GM10847 (cell line): ENCODE results near the gene PIGM.
A peak's percentile ranks its signal among the peaks of the same experiment; 100 is the strongest.

Experiments
- POLR2A ChIP-seq: IDR thresholded peaks from 2 replicates; pipeline ENCODE4 v1.6.1; 2011; ENCODE audit not compliant: insufficient read length; ENCODE audit errors: extremely low read depth

The PIGM gene

DNA sequence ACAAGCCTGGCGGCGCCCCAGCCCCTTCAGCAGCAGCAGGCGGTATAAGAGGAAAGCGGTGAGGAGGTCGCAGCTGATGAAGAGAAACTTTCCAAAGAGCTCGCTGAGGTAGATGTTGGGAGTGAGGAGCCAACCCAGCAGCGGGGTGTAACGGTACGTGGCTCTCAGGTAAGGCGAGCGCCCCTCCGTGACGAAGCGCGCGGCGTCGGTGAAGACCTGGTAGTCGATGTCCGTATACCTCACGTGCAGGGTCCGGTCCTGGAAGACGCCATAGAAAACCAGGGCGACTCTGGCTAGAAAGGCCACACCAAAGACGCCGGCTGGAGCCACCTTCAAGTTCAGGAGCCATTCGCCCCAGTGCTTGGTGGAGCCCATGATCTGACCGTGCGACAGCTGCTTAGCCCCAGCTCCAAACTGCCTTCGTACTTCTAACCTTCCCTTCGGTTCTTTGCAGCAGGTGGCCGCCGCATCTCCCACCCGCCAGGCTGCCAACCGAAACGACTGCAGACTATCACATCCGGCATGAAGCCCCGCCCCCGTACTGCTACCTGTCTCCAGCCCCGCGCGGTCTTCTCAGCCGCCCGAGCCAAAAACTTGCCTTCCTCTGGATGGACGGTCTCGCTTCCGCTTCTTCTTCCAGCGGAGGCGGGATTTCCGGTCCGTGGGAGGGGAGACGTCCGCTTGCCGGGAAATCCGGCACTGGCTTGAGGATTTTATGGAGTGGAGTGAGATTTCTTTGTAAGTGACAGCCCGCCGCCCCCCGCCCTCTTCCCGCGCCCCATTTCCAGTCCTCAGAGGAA, at the start of gene PIGM:
TSS of gene PIGM (minus strand) at position 626 of the 800 bp plus-strand sequence. CDS start at position 375, 251 bp downstream.
- TF ChIP-seq POLR2A: peak; percentile 60

DNA sequence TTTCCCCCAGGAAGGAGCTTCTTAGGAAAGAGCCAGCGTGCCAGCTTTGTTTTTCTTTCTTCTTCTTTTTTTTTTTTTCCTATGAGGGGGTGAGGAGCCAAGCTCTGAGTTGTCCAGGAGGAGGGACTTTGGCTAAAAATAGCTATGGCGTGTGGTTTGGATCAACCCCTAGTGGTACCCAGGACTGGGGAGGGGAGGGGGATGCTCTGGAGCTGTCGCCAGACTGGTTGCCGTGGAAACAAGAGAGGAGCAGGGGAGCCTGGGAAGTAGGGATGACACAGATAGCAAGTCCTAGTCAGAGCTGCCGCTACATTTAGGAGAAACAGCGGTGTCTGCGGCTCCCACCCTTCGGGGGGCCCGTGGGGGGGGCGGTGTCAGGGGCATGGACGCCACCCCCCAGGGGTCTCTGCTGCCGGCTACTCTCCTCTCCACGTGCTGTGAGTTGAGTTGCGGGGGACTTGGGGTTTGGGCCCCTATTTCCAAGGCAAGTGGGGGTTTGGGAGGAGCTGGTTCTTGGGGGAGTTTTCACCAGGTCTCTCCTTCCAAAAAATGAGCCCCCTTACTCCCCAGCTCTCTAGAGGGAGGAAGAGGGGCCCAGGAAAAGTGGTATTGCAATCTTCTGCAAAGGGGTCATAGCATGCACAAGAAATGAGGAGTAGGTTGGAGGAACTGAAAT, 49.6 kb upstream of the PIGM start, which contains the start of gene KCNJ9:
TSS of gene KCNJ9 (plus strand) at position 278 of the 676 bp plus-strand sequence. CDS start 2,493 bp downstream, outside the sequence.
- TF ChIP-seq POLR2A: no peak

DNA sequence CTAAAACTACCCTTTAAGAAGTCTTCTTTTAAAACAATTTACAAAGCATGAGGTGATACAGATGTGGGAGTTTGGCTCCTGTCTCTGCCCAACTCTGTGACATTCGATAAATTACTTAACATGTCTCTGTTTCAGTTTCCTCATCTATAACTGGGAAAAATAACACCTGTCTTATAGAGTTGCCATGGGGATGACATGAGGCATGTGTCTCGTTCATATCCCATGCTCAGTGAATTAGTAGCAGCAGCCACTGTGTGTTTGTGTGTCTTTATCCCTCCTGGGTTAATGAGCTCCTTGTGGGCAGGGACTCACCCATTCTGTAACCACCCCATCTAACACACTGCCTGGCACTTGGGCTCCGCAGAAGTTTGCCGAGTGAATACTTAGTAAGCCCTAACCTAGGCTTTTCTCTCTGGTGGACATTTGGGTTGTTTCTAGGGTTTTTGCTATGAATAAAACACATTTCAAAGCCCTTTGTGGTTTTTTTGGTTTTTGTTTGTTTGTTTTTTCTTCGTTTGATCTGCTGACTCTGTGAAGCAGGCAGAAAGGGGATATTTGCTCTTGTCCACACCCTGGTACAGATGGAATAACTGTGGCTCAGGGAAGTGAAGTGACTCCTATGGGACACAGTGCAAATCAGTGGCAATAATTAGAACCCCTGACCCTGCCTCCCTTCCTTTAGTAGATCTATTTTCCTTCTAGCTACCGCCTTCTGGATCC, 48.8 kb upstream of the PIGM start:
- no peak for TF ChIP-seq POLR2A

DNA sequence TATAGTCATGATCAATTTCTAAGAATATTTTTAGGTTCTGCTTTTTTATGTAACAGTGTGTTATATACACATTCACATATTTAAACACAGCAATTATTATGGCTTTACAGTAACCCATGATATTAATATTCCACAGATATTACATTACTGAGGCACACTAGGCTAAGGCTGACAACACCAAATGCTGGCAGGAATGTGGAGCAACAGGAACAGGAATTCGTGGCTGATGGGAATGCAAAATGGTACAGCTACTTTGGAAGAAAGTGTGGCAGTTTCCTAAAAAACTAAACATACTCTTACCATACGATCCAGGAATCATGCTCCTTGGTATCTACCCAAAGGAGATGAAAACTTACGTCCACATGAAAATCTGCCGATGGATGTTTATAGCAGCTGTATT, 47.7 kb upstream of the PIGM start:
- TF ChIP-seq POLR2A: no peak

DNA sequence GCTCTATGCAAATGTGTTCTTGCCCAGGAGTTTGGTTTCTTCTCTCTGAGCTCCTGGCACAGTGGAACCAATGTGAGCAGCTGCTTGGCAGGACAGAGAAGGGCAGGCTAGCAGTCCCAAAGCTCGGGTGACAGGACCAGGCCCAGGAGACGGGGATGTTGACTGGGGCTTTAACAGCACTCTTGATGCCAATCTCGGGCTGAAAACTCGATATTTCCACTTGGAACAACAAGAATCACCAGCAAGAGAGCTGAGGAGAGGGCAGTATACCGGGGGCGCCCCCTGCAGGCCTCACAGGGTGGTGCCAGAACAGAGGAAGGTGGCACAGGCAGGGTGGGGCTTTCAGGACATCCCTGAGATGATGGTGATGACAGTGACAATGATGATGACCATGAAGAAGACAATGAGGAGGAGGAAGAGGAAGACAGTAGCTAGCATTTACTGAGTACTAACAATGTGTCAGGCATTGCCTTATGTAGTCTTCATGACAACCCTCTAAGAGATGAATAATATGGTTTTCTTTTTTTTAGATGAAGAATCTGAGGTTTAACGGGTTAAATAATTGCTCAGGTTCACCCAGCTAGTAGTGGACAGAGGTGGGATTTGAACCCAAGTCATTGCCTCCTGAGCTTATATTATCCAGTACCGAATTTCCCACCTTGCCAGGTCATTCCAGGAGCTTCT, 46.9 kb upstream of the PIGM start:
- TF ChIP-seq POLR2A: no peak

DNA sequence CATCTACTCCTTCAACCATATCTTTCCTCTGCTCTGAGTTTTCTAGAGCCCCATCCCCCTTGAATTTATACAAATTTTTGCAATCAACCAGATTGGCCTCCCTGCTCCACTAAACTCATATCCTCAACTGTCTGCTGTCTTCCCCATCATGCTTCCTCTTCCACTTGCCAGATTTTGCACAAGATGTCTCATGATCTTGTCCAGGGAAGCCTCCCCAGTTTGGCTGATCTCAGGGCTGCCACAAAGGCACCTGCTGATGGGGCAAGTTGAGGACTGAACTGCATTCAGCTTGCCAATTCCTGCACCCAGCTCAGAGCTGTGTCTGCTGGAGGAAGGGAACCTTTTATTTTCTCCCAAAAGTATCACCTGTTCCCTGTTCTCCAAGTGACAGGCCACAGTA, 45.7 kb upstream of the PIGM start:
- no peak for TF ChIP-seq POLR2A

DNA sequence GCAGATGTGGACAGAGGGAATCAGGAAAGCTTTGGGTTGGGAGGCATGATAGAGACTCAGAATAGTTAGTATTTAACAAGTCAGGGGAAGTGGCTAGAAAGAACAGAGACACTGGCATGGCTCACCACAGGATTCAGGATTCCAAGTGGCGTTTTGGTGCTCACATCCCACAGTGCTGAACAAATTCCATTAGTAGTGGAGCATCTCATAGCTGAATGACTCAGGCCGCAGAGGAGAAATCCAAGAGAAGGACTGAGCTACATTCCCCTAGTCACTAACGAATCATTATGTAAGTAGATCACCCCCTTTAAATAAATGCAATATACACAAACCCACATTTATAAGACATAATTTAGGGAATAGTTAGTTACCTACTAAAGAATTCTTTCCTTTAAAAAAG, 44.5 kb upstream of the PIGM start:
- no peak for TF ChIP-seq POLR2A

DNA sequence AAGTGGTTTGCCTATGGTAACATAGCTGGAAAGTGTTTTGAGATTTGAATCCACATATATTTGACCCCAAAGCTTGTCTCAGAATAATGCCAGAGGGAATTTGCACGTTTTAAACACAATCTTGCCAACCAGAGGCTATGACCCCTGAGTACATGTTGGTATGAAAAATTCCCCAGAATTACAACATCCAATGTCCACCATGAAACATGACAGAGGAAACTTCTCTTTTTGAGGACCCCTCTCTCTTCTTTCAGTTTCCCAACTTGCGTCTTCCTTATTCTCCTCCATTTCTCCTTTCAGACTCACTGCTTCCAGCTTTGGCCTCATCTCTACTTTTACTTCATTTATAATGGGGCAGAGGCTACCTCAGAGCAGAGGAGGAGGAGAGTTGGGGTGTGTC, 44.0 kb upstream of the PIGM start:
- TF ChIP-seq POLR2A: no peak

DNA sequence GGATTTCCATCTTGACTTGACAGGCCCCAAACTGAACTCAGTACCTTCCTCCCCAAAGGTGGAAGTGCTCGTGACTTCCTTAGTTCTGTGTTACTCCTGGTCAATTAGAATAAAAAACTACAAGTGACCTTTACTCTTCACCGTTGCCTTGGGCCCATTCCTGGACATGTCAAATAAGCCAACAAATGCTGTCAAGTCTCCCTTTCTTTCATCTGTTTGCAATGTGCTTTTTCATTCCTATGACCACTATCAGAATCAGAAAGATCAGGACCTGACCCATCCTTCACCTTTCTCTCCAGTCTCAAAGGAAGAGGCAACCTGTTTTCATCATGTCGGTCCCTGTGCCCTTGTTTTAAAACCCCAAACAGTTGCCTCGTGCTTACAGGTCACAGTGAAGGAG, 43.1 kb upstream of the PIGM start:
- no peak for TF ChIP-seq POLR2A

DNA sequence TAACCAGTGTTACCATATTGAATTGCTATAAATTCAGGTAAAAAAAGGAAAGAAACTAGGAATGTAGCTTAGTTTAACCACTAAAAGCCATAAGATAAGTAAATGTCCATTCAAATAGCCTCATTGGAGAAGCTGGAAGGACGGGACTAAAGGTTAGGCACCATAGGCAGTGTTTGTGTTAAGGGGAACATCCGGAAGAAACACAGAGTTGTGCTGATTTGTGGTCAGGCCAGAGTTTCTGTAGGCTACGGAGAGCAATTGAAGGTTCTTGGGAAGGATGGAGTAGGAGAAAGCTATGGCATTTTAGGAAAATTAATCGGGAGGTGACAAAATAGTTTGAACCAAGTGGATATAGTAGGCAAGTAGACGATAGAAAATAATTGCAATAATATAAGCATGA, 39.5 kb upstream of the PIGM start:
- no peak for TF ChIP-seq POLR2A

DNA sequence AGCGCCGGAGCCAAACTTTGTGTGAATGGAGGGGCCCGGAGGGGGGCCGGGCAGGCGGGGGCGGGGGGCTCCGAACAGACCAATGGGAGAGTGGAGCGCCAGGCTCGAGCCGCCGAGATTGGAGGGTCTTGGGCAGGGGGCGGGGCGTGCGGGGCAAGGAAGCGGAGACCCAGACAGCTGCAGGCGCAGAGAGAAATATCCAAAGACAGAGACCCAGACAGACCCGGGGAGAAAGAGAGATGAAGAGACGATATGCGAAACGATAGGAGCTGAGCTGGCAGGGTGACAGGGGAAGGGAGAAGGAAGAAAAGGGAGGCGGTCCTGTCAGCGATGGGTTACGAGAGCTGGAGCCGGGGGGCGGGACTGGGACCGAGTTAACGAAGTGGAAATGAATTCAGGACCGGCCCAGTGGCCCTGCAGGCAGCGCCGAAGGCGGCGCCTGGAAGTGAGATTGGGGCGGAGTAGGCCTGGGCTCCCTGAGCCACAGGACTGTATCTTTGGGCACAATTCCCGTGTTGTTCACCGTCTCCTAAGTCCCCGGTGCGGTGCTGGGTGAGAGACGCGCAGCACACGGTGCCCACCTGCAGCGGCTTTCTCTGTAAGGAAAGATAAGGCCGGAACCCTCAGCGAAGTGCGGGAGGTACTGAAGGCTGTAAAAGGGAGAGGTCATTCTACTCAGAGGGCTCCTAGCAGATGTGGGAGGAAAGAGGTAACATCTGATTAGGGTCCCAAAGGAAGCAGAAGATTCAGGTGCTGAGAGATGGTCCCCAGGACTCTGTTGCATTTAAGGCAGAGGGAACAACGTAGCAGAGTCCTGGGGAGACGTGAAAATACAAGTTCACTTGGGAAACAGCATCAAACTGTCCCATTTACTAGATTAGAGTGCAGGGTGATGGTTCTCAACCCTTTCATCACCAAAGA, 38.7 kb upstream of the PIGM start:
- TF ChIP-seq POLR2A: no peak

DNA sequence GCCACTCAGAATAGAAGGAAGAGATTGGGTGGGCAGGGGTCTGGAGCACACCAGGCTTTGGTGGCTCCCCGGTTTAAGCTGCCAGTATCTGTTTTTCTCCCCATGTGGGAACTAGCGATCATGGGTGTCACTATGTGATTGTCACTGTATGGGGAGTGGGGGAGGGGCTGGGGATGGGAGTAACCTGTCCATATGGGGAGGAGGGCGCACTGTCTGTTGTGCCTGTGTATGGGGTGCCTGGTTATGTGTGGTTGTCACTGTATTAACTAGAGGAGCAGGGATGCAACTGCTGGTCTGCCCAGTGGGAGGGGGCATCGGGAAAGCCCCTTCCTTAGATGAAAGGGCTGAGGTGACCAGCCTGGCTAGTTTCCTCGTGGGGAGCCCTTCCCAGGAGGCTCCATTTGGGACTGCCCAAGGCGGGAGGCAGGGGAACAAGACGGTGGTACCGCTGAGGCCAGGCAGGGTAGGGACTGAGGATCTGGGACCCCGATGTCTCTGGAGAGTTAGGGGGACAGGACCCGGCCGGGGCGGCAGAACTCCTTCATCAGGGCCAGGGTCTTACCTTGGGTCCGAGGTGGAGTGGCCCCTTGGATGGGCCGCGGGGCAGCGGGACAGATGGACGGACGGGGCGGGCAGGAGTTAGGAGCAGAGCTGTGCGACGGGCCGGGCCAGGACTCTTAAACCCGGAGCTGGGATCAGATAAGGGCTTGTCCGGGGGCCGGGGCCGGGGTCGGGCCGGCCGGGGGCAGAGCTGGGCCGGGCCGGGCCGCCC, 37.9 kb upstream of the PIGM start, which contains the start of gene KCNJ10:
TSS of gene KCNJ10 (minus strand) at position 701 of the 772 bp plus-strand sequence. CDS start 27,628 bp downstream, outside the sequence.
- no peak for TF ChIP-seq POLR2A

DNA sequence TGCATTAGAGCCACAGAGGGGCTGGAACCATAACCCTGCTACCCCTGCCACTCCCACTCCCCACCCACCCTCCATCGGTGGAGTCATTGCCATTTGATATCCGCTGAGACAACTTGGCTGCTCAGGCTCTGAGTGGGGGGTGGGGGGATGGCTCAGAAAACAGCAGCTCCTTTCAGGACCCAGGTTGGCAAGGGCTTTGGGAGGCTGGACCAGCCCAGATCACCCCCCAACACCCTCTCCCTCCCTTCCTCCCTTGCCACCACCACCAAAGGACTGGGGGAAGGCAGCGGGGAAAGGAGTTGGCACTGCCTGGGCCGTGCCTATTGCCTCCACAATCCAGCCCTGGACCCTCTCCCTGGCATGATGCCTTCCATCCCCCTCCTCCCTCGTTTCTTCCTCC, 36.4 kb upstream of the PIGM start:
- TF ChIP-seq POLR2A: no peak
